Panc1 (cell line): Measurements from ENCODE around the gene PRDM2. TPM values are rescaled to one million over a fixed set of nuclear protein-coding genes. Genes with fewer than 3 reads are reported as not detected.

Source experiments
- ATAC-seq: fragments of 200-7000 bp; cut with Tn5 transposase; 2 replicates; pipeline ENCODE4 v1.9.1; 2020; ENCODE audit warnings: mild to moderate bottlenecking, moderate library complexity
- BruUV-seq: library from RNA; stranded (reverse); fragments of 400-500 nt; replicated peaks from 2 replicates; lab custom pipeline; 2021; lab: Mats Ljungman, UMichigan
- CTCF ChIA-PET: fragments of 300-600 bp; sonication (Branson Sonifier 250); formaldehyde crosslinking; loops from one replicate; lab custom pipeline; 2022; ENCODE audit warnings: antibody characterized with exemption; lab: Charles Lee
- POLR2A ChIA-PET: fragments of 300-600 bp; sonication (Branson Sonifier 250); formaldehyde crosslinking; loops from one replicate; lab custom pipeline; 2022; ENCODE audit warnings: antibody characterized with exemption; lab: Charles Lee
- DNase-seq: peaks from one replicate; pipeline ENCODE4 v3.0.0-alpha.2; 2010; ENCODE audit warnings: low read depth, low spot score
- H3K27ac ChIP-seq: 2 replicates; pipeline ENCODE4 v1.5.1; 2011; ENCODE audit warnings: mild to moderate bottlenecking, low read length, inconsistent platforms
- H3K27me3 ChIP-seq: fragments of 200-500 bp; sonication (Bioruptor generic); 2 replicates; pipeline ENCODE4 v1.6.0; 2014; ENCODE audit warnings: low read length, inconsistent platforms; ENCODE audit not compliant: control insufficient read depth, insufficient read depth
- H3K36me3 ChIP-seq: fragments of 200-500 bp; sonication (Bioruptor generic); 2 replicates; pipeline ENCODE4 v1.5.1; 2014; ENCODE audit warnings: inconsistent platforms, mild to moderate bottlenecking, low read length, moderate library complexity; ENCODE audit not compliant: control insufficient read depth, insufficient read depth
- H3K4me1 ChIP-seq: 2 replicates; pipeline ENCODE4 v1.5.1; 2011; ENCODE audit warnings: inconsistent platforms, mild to moderate bottlenecking, low read length, moderate library complexity; ENCODE audit not compliant: control insufficient read depth, insufficient read depth
- H3K4me3 ChIP-seq, 2 experiments: 2 replicates each; pipeline ENCODE4 v1.5.1; 2011 to 2012; ENCODE audit warnings: low read depth in 2 of 2, low read length in 2 of 2, mild to moderate bottlenecking in 2 of 2, inconsistent platforms in 1 of 2, moderate library complexity in 1 of 2
- H3K9me3 ChIP-seq: fragments of 200-500 bp; sonication (Bioruptor generic); 2 replicates; pipeline ENCODE4 v1.5.1; 2014; ENCODE audit warnings: low read depth, mild to moderate bottlenecking, inconsistent platforms, low read length, moderate library complexity; ENCODE audit not compliant: control insufficient read depth, insufficient read depth
- CTCF ChIP-seq: fragments of 450-650 bp; IDR thresholded peaks from 2 replicates; pipeline ENCODE4 v1.5.1; 2017; ENCODE audit warnings: mild to moderate bottlenecking
- POLR2AphosphoS5 ChIP-seq: IDR thresholded peaks from 2 replicates; pipeline ENCODE4 v1.6.1; 2012; ENCODE audit warnings: mild to moderate bottlenecking, low read depth, low read length, moderate library complexity
- REST ChIP-seq, 2 experiments: IDR thresholded peaks; 2 replicates each; pipeline ENCODE4 v1.6.1; 2011 to 2012; ENCODE audit warnings: low read depth in 2 of 2, control low read depth in 1 of 2, low read length in 1 of 2, mild to moderate bottlenecking in 1 of 2, moderate library complexity in 1 of 2; ENCODE audit not compliant: insufficient read depth in 1 of 2
- TCF7L2 ChIP-seq: IDR thresholded peaks from 2 replicates; pipeline ENCODE4 v1.6.1; 2011; ENCODE audit warnings: mild to moderate bottlenecking, low read depth, low read length, inconsistent platforms
- in situ Hi-C: cut with HindIII; loops from 2 replicates; pipeline ENCODE4 v1.10.0; 2016; ENCODE audit warnings: low sequenced_read_pairs, low pct_unique_long_range_greater_than_20kb
- intact Hi-C: fragments of 100-400 bp; cut with micrococcal nuclease; formaldehyde crosslinking; loops from one replicate; pipeline ENCODE4 v1.10.0; 2022; ENCODE audit not compliant: unreplicated experiment
- total RNA-seq: library from RNA; stranded (reverse); gene quantifications from one replicate; pipeline ENCODE4 v1.2.1, GENCODE V29; 2021; ENCODE audit not compliant: unreplicated experiment

Gene PRDM2
- total RNA-seq, 1 experiment from 2014 or later: 40.3 TPM

- in situ Hi-C loops (no loop called here), intact Hi-C loops (loop anchor here (10.0 kb wide), 1 partner anchor 141 kb away; no protein-coding TSS in a partner anchor)
- Histone ChIP-seq H3K9me3 (no peaks in the 10 kb centered on the region), H3K4me1 (no peaks in the 10 kb centered on the region), H3K4me3 (no peak overlapping the region), H3K27ac (no peak overlapping the region), H3K36me3 (no peaks in the 10 kb centered on the region), H3K27me3 (no peaks in the 10 kb centered on the region)
- ATAC-seq: no peak
- no peak for DNase-seq
- BruUV-seq: no TSS peak
- POLR2A ChIA-PET: no interaction called here
- CTCF ChIA-PET: no interaction called here
- TF ChIP-seq REST (IDR thresholded peaks at IDR 0.05; ENCODE audit: insufficient read depth in 1 of 2, low read depth in 2 of 2, low read length in 1 of 2) (no peak), TCF7L2 (no peak), POLR2AphosphoS5 (no peak)
These were observed 106.1 kb downstream of the PRDM2 start for GRCh38 chr1:13806108-13806507.

GRCh38 chr1:13807209-13807608 is 107.2 kb downstream of the PRDM2 start:
- no peaks in the 10 kb centered on the region for H3K4me1 ChIP-seq
- POLR2A ChIA-PET: interaction anchor here (0.6 kb wide), 1 partner anchor 138 kb away, joined by 3 read pairs; no protein-coding TSS in a partner anchor
- H3K27ac ChIP-seq: no peak overlapping the region
- in situ Hi-C loops: no loop called here
- H3K9me3 ChIP-seq: no peaks in the 10 kb centered on the region
- BruUV-seq: no TSS peak
- ATAC-seq: peak; percentile 60; the same call in 1 of the 2 replicates
- H3K27me3 ChIP-seq: no peaks in the 10 kb centered on the region
- no peak overlapping the region for H3K4me3 ChIP-seq
- no peak for DNase-seq
- H3K36me3 ChIP-seq: no peaks in the 10 kb centered on the region
- intact Hi-C loops: loop anchor here (10.0 kb wide), 1 partner anchor 142 kb away; no protein-coding TSS in a partner anchor
- CTCF ChIA-PET: no interaction called here
- peak; percentile 64; the same call in 1 of the 2 replicates for TF ChIP-seq CTCF
- no peak for TF ChIP-seq REST (IDR thresholded peaks at IDR 0.05; ENCODE audit: insufficient read depth in 1 of 2, low read depth in 2 of 2, low read length in 1 of 2)
